Hematopoietic multipotent progenitor cell treated with erythropoietin and hydrocortisone succinate and interleukin-3 and kit ligand, for 6 days (in vitro differentiated cells): ENCODE measurements around the gene OGA.

Experiments
- DNase-seq: peaks from one replicate; pipeline ENCODE4 v3.0.0-alpha.2; 2015

OGA gene

GRCh38 chr10:101818119-101818871, at the start of gene OGA:
Gene OGA, minus strand, starts transcription at chr10:101818444. Its CDS starts 422 bp downstream, at chr10:101818022.
- DNase-seq: peak; percentile 99

DNA sequence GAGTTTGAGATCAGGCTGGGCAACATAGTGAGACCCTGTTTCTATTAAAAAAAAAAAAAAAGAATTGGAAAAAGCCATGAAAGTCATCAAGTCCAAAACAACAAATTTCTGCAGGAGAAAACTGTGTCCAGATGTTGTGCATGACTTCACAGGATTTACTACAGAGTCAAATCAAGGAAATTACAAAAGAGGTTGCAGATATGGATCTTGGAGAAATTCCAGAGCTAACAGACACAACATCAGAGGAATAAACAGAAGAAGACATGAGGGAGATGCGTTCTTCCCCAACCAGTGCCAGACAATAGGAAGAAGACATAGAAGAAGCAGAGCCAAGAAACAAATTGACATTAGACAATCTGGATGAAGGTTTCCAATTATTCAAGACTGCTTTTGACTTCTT, 49.7 kb upstream of the OGA start:
- no peak for DNase-seq

DNA sequence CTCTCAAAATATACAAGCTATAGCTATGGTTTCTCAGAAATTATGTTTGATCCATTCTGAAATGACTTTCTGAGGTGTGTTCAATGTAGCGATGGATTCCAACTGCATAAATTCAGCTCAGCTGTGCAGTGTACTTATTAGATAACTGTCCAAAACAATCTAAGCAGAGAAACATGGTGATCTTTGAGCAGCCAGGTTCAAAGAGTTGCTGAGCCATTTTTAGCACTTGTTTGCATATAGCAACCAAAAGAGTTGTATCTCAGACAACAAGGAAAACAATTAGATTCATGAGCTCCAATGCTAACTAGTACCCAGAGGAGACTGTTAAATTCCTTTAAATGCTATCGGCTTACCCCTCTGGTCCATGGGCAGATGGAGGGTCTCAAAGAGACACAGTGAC, 41.3 kb upstream of the OGA start:
- no peak for DNase-seq

DNA sequence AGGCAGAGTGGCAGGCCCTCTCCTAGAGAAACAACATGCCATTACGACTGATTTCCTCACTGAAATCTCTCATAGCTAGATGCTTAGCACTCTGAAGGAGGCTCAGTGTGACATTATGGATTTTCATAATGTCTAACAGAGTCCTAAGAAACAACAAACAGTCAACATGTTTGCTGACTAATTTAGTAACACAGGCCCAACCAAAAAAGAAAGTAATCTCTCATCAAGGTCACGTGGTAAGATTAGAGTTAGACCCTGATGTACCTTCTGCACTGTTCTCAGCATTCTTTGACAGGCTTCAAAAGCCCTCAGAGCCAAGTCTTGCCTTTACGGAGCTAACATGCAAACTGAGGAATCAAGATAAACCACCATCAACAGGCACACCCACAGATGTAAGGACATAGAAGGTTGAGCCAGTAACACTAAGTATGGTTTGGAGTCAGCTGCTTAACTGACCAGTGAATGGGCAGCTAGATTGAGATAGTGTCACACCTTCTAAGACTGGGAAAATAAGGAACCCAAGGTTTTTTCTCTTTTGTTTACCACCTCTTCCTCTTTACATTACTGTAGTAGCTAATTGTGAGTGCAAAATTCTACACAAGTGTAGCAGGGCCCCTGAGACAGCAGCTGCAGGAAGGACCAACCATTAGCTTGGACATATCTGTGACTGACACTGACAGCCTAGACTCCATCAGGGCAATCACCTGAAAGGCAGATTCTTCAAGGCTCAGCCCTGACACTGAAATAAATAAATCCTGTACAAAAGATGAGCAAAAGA, 40.7 kb upstream of the OGA start:
- DNase-seq: no peak

- no peak for DNase-seq
Observed at GRCh38 chr10:101857802-101858476, 39.7 kb upstream of the OGA start.

- no peak for DNase-seq
Observed at GRCh38 chr10:101856626-101857025, 38.4 kb upstream of the OGA start.

DNA sequence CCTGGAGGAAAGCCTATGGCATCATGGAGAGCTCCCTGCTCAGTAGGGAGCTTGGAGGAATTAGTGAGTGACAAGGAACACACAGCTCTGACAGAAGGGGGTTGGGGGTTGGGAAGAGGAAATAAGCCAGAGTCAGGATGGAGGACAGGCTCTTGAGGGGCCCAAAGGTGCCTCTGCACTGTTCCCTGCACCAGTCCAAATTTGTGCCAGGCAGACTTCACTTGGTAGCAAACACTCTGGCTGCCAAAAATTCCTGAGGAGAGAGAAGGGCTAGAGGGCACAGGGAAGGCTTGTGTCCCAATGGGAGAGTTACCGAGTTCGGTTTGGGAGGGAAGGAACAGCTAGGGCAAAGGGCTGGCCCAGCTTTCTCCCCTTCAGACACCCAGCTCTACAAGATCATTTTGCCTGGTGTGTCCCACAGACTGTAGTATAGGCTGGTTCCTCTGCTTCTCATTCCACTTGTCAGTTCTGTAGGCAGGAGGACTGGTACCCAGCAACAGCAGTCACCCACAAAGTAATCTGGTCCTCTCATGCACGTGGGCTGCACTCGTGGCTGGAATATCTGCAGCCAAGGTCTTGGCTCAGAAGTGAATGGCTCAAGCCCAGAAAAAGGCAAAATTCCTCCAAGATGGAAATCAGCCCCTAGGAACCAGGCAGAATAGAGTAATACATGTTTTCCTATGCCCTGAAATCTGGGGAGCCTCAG, 33.3 kb upstream of the OGA start:
- no peak for DNase-seq

DNA sequence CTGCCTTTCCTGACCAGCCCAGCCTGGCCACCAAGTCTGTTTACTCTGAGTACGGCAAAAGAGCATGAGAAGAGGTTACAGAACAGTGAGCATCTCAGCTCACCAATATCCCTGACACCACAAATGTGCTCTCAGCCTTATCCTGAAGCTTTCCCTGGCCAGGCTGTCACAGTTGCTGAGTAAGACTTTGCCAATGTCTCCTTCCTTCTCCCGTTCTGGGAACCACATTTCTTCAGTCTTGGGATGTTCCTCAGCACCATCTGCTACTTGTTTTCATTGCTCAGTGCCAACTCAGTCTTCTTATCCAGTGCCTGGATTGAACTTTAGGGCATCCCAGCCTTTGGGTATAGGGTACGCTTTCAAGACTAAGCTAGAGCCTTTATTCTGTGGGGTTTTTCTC, 32.5 kb upstream of the OGA start:
- DNase-seq: no peak

GRCh38 chr10:101848894-101849351, 30.7 kb upstream of the OGA start:
- DNase-seq: peak; percentile 64

GRCh38 chr10:101848408-101848807, 30.2 kb upstream of the OGA start:
- DNase-seq: no peak

- DNase-seq: no peak
Observed at GRCh38 chr10:101845893-101846292, 27.6 kb upstream of the OGA start.

DNA sequence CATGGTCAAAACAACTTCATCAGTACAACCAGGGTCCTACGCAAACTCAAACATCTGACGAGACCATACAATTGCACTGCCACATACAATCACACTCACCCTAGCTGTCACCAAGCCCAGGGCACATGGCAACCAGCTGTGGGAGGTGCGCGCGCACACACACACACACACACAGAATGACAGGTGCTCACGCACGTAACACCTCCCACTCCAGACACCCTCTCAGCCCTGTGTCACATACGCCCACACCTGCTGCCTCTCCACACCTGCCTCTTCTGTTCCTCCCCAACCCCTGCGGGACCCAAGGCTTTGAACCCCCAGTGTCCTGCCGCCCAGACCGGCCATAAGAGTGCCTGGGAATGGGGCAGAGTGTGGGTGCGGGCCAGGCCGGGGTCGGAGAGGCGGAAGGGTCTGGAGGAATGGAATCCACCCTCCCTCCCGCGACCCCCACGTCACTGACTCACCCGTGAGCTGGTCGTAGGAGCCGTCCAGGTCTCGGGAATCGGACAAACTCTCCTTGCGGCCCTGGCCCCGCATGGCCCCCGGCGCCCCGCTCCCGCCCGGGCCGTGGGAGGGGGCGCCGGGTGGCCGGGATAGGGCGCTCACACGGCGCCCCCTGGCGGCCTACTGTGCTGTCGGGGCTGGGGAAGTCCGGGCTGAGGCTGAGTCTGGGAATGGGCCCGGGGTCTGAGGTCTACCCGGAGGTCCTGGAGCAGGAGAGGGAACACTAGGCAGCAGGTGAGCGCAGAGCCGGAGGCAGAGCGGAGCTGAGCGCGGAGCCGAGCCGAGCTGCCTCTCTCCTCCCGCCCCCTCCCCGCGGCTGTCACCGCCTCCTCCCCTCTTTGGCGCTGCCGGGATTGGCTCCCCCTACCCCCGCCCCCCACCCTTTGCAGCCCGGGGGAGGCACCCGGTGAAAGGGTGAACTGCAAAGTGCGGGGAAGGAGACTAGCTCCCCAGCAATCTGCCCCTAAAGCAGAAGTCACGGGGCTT, 25.1 kb upstream of the OGA start, which contains the start of gene KCNIP2:
Gene KCNIP2 (minus strand): TSS at position 769 of the 990 bp plus-strand sequence. CDS start 232 bp downstream, at position 537.
- peak; percentile 50 for DNase-seq

DNA sequence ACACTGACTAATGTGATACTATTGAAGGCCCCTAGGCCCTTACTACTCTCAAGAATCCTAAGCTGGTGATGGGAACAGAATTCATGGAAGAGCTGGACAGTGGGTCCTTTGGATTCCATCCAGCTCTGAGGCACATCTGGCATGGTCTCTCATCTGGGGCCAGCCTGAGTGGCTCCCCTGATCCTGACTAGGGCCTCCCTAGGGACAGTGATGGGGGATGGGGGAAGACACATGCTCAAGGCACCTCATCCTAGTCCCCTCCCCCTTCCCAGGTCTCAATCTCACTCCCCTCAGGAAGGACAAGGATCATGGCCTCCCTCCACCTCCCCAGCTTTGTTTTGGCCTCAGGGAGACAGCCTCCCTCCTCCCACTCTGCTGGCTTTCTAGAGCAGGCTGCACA, 23.6 kb upstream of the OGA start:
- no peak for DNase-seq

- DNase-seq: peak; percentile 89
Observed at GRCh38 chr10:101840741-101841453, 22.7 kb upstream of the OGA start.

GRCh38 chr10:101840102-101840684, 21.9 kb upstream of the OGA start:
- DNase-seq: peak; percentile 57

GRCh38 chr10:101839416-101840063, 21.3 kb upstream of the OGA start:
- peak; percentile 72 for DNase-seq

DNA sequence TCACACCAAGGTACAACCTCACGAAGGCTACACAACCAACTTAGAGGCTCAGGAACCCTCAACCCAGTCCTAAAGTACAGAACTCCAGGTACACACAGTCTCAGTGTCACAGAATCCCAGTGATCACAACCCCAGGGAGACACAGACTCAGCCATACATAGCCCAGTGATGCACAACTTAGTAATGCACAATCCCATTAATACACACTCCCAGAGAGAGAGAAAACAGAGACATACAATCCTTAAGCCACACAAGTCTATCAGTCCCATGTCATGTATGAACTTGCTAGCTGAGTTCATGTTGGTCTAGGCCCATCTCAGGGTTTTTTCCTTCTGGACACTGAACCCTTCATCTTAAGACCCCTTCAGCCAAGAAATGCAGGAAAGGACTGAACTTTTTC, 20.8 kb upstream of the OGA start:
- DNase-seq: no peak

- DNase-seq: no peak
Observed at GRCh38 chr10:101838416-101838970, 20.2 kb upstream of the OGA start.

GRCh38 chr10:101837748-101838147, 19.5 kb upstream of the OGA start:
- DNase-seq: no peak

DNA sequence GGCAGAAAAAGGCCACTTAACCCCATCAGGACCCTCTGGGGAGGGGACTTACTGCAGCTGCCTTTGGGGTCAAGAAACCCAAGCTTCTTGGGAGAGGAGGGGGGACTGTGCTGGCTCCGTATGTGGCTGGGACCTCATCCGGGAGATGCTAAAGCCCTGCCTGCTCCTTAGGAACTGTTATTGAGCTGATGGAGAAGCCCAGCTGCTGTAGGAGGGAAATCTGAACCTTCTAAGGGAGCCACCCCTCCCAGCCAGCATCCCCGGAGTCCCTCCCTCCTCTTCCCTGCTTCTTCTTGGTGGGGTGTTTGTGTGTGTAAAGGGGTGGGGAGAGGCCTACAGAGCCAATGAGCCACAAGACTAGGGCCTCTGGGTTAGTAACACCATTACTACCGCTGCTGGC, 17.1 kb upstream of the OGA start:
- no peak for DNase-seq
